ENCODE results near the gene TMEM200B.
"Not testable (repeated sequence)": the region's sequence is repeated elsewhere in the genome, so short reads cannot be mapped to it uniquely, and the experiment has no call there.

Gene TMEM200B

GRCh38 chr1:29105822-29106221 is 17.9 kb downstream of the TMEM200B start:
- DNase-seq: no peak

GRCh38 chr1:29100487-29100886 is 23.2 kb downstream of the TMEM200B start:
- no peak for DNase-seq

GRCh38 chr1:29099286-29099685 is 24.4 kb downstream of the TMEM200B start:
- DNase-seq: no peak

- no peak for DNase-seq
Measured at GRCh38 chr1:29096231-29096886, 27.3 kb downstream of the TMEM200B start.

GRCh38 chr1:29094954-29095353 is 28.7 kb downstream of the TMEM200B start:
- DNase-seq: no peak

- no peak for DNase-seq
Measured at GRCh38 chr1:29094433-29094832, 29.3 kb downstream of the TMEM200B start.

- DNase-seq: not testable (repeated sequence)
Measured at GRCh38 chr1:29092704-29093103, 31.0 kb downstream of the TMEM200B start.

- DNase-seq: no peak
Measured at GRCh38 chr1:29090937-29091618, 32.6 kb downstream of the TMEM200B start.

- no peak for DNase-seq
Measured at GRCh38 chr1:29084196-29084521, 39.5 kb downstream of the TMEM200B start.

GRCh38 chr1:29083317-29084195 is 40.1 kb downstream of the TMEM200B start:
- no peak for DNase-seq

GRCh38 chr1:29082519-29082918 is 41.2 kb downstream of the TMEM200B start:
- no peak for DNase-seq

- no peak for DNase-seq
Measured at GRCh38 chr1:29081201-29081600, 42.5 kb downstream of the TMEM200B start.

GRCh38 chr1:29079916-29080629 is 43.6 kb downstream of the TMEM200B start:
- DNase-seq: not testable (repeated sequence)

- DNase-seq: no peak
Measured at GRCh38 chr1:29077155-29077554, 46.5 kb downstream of the TMEM200B start.

All from fibroblast of skin of back (primary cell).